MM.1S (cell line): ENCODE data around the gene SOX11.

Experiments used
- CTCF ChIP-seq: fragments of 300-600 bp; sonication (generic); IDR thresholded peaks from 2 replicates; pipeline ENCODE4 v1.5.1; 2016; ENCODE audit warnings: antibody characterized with exemption, low read length, mixed read lengths
- EZH2 ChIP-seq: fragments of 300-600 bp; sonication (generic); optimal IDR thresholded peaks from 2 replicates; pipeline ENCODE3; 2017; ENCODE audit warnings: low read depth, mild to moderate bottlenecking, antibody characterized with exemption, low read length, mixed read lengths

GRCh38 chr2:5699963-5700362 is 7.8 kb downstream of the SOX11 start:
- TF ChIP-seq EZH2: no peak
- no peak for TF ChIP-seq CTCF
